ENCODE measurements around the gene MMD. TPM values are rescaled to one million over a fixed set of nuclear protein-coding genes. Genes with fewer than 3 reads are reported as not detected.

Gene MMD
- total and polyA plus RNA-seq, 2 of the 13 experiments (the other 11 are each of a cell fraction or from before 2014, with no cell fraction given), result 121 to 225 TPM

DNA sequence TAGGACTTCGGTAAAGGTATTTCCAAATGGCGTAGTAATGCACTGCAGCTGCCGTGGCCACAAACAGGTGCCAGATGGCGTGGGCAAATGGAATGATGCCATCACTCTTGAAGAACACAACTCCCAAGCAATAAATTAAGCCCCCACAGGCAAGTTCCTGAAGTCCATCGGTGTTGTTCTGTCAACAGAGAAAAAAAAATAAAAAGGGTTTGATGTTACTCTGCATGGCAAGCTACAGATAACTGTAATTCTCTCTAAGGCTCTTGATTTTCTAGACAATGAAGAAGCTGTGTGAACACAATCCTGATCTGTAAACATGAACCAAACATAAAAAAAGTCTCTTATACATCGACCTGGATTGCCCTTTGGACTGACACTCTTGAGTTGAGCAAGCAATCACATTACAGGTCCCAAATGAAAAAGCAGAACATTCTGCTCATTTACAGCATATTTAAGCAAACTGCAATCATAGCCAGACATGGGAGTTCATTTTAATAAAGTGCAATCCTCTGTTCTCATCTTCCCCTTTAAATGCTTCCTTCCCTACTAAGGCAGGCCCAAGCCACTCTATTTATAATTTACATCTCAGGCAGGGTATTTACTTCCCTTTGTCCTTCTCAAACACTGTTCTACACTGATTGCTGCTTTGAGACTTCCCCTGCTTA, 27.1 kb downstream of the MMD start (continued):
- TF ChIP-seq FOXO1 (CRISPR knock-in tag; IDR thresholded peaks at IDR 0.05), result peak; percentile 74; the same call in 1 of the 2 replicates
- TF ChIP-seq ZNF280B (CRISPR knock-in tag; IDR thresholded peaks at IDR 0.05; ENCODE audit: borderline replicate concordance), result no peak
- TF ChIP-seq, protein P1, sequence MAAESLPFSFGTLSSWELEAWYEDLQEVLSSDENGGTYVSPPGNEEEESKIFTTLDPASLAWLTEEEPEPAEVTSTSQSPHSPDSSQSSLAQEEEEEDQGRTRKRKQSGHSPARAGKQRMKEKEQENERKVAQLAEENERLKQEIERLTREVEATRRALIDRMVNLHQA (CRISPR knock-in tag; IDR thresholded peaks at IDR 0.05), result no peak; the same call in 1 of the 2 replicates
- TF ChIP-seq KDM5A (IDR thresholded peaks at IDR 0.05; ENCODE audit: borderline replicate concordance, low read length), result no peak
- TF ChIP-seq SOX13 (IDR thresholded peaks at IDR 0.05), result peak; percentile 83
- TF ChIP-seq SOX13 (CRISPR knock-in tag; conservative IDR thresholded peaks at IDR 0.05 in 1 of 2, IDR thresholded peaks at IDR 0.05 in 1 of 2), result peak in 1 of 2 experiments; percentile 96; a peak in 2 of 4 replicates
- TF ChIP-seq ZFAT (CRISPR knock-in tag; conservative IDR thresholded peaks at IDR 0.05), result no peak
- peak; percentile 90 for TF ChIP-seq HDAC2 (CRISPR knock-in tag; IDR thresholded peaks at IDR 0.05)
- no peak for TF ChIP-seq ZNF572 (CRISPR knock-in tag; IDR thresholded peaks at IDR 0.05)
- TF ChIP-seq ZNF33B (CRISPR knock-in tag; IDR thresholded peaks at IDR 0.05), result no peak
- TF ChIP-seq ZNF225 (CRISPR knock-in tag; IDR thresholded peaks at IDR 0.05), result no peak
- peak; percentile 72; the same call in 1 of the 2 replicates for TF ChIP-seq ZBTB20 (CRISPR knock-in tag; IDR thresholded peaks at IDR 0.05; ENCODE audit: borderline replicate concordance, low read depth)
- TF ChIP-seq SAP130 (CRISPR knock-in tag; IDR thresholded peaks at IDR 0.05; ENCODE audit: low read depth), result peak; percentile 74
- TF ChIP-seq FLYWCH1 (CRISPR knock-in tag; IDR thresholded peaks at IDR 0.05), result no peak
- TF ChIP-seq CENPX (CRISPR knock-in tag; IDR thresholded peaks at IDR 0.05), result no peak
- peak; percentile 96 for TF ChIP-seq ARID5B (CRISPR knock-in tag; IDR thresholded peaks at IDR 0.05)
- TF ChIP-seq ZBTB42 (CRISPR knock-in tag; IDR thresholded peaks at IDR 0.05), result no peak
- no peak for TF ChIP-seq GZF1 (CRISPR knock-in tag; IDR thresholded peaks at IDR 0.05)
- TF ChIP-seq ZNF567 (CRISPR knock-in tag; IDR thresholded peaks at IDR 0.05; ENCODE audit: borderline replicate concordance), result no peak
- TF ChIP-seq KLF9 (CRISPR knock-in tag; IDR thresholded peaks at IDR 0.05; ENCODE audit: low read depth), result no peak
- no peak for TF ChIP-seq ZNF546 (CRISPR knock-in tag; conservative IDR thresholded peaks at IDR 0.05)
- 0 out of 2 replicates have a peak, but pooled peaks have one; percentile 31 for TF ChIP-seq BRCA1 (CRISPR knock-in tag; IDR thresholded peaks at IDR 0.05)
- no peak for TF ChIP-seq ZNF816 (CRISPR knock-in tag; IDR thresholded peaks at IDR 0.05; ENCODE audit: borderline replicate concordance)
- no peak for TF ChIP-seq KAT2B (IDR thresholded peaks at IDR 0.05; ENCODE audit: borderline replicate concordance, low read depth, low read length)
- TF ChIP-seq ZNF350 (CRISPR knock-in tag; IDR thresholded peaks at IDR 0.05; ENCODE audit: borderline replicate concordance, low read depth), result no peak
- TF ChIP-seq ZNF136 (CRISPR knock-in tag; IDR thresholded peaks at IDR 0.05; ENCODE audit: low read depth), result 0 out of 2 replicates have a peak, but pooled peaks have one; percentile 59
- TF ChIP-seq SP140L (CRISPR knock-in tag; IDR thresholded peaks at IDR 0.05; ENCODE audit: borderline replicate concordance), result 0 out of 2 replicates have a peak, but pooled peaks have one; percentile 24
